ENCODE results near the gene HSPA4L.

DNA sequence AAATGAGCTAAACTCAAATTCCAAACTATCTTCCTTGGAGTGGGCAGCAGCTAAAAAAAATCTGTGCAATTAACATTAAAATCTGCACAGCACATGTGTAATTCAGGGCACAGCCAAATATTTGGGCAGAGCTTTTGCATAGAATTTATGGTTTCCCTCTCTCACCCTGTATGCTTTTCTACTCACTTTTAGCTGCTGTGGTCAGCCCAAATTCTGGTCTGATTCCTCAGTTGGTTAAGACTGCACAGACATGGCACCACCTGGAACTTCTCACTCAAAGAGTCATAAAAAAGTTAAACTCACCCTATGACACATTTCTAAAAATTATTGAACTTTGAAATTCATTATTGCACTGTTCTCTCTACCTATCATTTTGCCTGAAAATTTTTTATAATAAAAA is 93.7 kb downstream of the HSPA4L start:
- TF ChIP-seq, protein P1, sequence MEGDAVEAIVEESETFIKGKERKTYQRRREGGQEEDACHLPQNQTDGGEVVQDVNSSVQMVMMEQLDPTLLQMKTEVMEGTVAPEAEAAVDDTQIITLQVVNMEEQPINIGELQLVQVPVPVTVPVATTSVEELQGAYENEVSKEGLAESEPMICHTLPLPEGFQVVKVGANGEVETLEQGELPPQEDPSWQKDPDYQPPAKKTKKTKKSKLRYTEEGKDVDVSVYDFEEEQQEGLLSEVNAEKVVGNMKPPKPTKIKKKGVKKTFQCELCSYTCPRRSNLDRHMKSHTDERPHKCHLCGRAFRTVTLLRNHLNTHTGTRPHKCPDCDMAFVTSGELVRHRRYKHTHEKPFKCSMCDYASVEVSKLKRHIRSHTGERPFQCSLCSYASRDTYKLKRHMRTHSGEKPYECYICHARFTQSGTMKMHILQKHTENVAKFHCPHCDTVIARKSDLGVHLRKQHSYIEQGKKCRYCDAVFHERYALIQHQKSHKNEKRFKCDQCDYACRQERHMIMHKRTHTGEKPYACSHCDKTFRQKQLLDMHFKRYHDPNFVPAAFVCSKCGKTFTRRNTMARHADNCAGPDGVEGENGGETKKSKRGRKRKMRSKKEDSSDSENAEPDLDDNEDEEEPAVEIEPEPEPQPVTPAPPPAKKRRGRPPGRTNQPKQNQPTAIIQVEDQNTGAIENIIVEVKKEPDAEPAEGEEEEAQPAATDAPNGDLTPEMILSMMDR (conservative IDR thresholded peaks at IDR 0.05), result no peak
- TF ChIP-seq ZFX (IDR thresholded peaks at IDR 0.05), result no peak
